Medulla oblongata (tissue), 1 donor: Measurements from ENCODE around the gene DEFB129.
"Not testable (repeated sequence)": the region's sequence is repeated elsewhere in the genome, so short reads cannot be mapped to it uniquely, and the experiment has no call there.

ENCODE experiments used
- DNase-seq: peaks from one replicate; pipeline ENCODE4 v3.0.0-alpha.2; 2015; ENCODE audit errors: extremely low spot score

DEFB129 gene

DNA sequence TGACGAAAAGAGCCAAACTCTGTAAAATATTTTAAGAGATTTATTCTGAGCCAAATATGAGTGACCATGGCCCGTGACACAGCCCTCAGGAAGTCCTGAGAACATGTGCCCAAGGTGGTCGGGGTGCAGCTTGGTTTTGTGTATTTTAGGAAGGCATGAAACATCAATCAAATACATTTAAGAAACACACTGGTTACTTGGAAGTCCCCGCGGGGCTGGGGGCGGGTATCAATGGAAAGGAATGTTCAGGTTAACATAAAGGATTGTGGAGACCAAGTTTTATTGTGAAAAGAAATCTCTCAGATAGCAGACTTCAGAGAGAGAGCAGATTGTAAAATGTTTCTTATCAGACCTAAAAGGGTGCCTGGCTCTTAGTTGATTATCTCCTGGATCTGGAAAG, 26.4 kb downstream of the DEFB129 start:
- DNase-seq, result not testable (repeated sequence)

DNA sequence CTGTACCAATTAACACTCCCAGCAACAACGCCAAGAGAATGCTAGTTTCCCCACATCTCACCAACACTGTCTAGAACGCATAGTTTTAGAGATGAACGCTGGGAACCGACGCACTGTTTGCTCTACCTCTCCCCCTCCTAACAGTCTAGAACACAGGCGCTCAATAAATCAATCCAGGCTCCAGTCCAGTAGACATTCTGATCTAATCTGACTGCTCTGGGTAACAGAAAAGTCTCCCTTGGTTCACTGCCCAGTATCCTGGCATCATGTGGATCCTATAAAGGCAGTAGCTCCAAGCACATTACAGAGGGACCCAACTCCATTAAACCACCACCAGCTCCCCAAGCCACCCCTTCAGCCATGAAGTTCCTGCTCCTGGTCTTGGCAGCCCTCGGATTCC, 30.4 kb downstream of the DEFB129 start, which contains the start of gene DEFB132:
Gene DEFB132, plus strand, starts transcription at position 306 of the 400 bp plus-strand sequence. Its CDS starts 55 bp downstream, at position 361.
- DNase-seq, result no peak

DNA sequence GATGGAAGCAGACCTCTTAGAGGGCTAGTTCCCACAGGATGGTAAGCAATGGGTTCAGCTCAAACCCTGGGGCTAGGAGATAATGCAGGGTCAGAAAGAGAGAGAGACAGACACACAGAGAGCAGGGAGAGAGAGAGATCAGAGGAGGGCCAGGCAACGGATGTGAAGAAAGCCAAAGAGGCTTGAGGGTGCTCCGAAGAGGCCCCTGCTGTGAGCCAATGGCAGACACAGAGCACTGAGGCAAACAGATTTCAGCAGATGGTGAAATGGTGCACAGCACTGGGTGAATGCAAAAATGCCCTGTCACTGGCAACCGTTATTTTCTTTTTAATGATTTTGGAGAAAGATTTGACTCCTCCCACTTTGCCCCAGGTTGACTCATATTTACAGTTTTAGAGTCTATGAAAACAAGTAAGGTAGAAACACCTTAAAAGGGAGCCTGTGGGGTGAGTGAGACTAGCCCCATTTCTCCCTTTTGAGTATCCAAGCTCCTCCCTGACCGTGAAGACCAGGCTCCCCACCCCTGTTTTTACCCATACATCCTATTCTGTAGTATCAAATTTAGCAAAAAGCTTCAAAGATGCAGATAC, 31.3 kb downstream of the DEFB129 start:
- no peak for DNase-seq

DNA sequence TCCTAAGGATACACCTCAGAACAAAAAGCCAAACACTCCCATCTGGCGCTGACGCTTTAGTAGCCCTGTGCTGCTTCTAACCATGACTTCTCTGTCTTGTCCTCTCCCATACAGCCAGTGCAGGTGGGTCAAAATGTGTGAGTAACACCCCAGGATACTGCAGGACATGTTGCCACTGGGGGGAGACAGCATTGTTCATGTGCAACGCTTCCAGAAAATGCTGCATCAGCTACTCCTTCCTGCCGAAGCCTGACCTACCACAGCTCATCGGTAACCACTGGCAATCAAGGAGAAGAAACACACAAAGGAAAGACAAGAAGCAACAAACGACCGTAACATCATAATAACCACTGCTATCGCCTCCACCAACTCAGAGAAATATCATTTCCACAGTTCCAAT, 31.9 kb downstream of the DEFB129 start:
- DNase-seq, result no peak

DNA sequence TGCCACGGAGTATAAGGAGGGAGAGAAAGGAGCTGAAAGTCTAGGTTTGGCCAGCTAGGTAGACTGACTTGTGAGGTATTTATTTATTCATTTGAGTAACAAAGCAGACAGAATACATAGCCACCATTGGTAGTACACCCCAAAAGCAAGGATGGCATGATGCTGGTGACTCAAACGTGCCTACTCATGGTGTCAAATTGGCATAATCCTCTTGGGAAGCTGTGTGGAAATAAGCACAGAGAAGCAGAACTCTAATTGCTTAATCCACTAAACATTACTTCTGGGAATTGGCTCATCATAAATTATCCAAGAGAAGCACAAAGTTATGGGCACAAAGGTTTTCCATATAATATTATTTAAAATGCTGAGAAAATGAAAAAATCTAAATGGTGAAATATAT, 32.9 kb downstream of the DEFB129 start:
- DNase-seq, result no peak

DNA sequence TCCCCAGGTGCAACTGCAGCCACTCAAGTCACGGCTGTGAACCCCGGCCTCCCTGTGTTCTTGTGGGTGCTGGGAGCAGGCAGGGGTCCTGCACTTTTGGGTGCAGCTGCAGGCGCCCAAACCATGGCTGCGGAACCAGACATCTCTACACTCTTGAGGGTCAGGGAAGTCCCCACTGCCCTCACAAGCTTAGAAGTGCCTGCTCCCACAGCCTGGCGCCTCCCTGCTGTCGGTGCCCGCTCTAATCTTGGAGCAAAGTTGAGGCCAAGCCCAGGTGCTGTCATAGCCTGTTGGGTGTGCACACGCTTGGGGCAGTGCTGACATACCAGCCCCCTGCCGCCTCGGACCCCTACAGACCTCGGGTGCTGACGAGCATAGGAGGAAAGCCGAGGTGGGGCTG, 36.6 kb downstream of the DEFB129 start:
- no peak for DNase-seq

DNA sequence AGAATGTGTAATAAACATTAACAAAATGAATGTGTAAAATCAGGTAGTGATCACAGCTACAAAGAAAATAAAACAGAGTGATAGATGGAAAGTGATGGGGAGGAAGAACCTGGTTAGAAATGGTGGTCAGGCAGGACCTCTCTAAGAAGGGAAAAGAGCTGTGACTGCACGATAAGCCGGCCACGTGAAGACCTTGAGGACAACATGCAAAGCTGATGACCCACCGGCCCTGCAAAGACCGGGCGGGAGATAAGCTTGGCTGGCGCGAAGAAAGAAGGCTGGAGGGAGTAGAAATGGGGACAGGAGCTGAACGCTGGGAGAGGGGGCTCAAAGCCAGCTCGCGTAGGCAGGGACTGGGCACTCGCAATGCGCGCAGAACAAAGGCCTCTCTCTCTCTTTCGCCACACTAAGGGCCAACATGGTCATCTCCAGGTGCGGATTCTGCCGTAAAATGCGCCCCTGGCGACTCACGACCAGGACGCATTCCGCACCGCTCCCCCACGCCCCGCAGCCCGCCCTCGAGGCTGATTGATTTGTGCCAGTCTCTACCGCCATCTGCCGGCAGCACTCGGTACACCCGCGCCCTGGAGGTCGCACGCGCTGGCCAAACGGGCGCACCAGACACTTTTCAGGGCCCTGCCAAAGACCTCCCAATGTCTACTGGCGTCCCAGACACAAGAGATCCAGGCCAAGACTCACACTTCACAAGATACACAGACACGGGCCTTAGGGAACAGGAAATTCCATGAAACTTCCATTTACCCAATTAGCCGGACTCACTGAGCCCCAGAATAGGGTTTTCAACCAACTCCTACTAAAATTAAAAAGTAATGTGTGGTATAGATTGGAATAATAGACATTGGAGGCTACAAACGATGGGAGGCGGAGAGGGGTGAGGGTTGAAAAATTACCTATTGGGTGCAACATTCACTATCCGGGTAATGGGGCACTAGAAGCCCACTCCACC, 39.8 kb downstream of the DEFB129 start:
- peak; percentile 75 for DNase-seq

DNA sequence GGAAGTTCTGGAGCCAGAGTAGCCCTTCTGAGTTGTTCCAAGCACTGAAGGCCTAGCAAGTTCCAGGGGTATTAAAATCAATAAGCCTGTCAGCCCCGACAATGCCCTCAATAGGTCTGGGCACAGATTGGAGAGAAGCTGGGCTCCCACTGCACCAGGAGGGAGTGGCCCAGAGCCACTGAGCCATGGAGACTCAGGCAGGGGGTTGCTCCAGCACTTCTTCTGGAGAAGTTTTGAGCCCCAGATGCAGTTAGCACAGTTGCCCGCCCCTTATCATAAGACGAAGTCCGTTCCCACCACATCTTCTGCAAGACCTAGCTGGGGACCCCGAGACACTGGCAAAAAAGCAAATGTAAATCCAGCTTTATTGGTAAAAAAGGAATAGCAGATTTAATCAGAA, 43.5 kb downstream of the DEFB129 start:
- DNase-seq, result no peak

DNA sequence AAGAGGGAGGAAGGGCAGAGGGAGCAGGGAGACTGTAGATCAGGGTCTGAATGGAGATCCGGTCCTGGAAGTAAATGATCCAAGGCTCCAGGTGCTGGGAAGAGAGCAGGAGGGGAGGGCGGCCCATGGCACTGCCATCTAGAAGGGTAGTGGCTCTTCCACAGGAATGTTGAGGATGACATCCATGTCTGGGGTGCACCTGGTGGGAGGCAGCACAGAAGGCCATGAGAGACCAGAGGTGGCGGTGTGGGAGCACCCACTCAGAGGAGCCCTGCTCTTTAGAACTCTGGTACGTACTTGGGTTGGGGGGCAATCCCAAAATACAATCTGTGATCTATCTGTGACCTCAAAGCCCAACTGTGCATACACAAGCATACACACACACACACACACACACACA, 44.0 kb downstream of the DEFB129 start:
- no peak for DNase-seq

DNA sequence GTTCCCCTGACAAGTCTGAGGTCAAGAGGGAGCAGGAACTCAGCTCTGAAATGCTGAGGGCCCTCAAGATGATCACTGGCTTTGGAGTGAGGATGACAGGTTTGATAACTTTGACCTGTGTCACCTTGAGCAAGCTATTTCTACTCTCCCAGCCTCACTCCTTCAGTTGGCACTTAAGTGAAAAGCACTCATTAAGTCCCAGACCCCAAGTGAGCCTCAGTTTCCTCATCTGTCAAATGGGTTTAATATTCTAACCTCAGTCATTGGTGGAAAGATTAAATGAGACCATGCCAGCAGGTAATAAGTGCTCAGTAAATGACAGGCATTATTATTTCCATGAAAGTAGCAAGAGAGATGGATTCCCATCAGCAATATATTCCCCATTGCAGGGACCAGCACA, 44.5 kb downstream of the DEFB129 start:
- no peak for DNase-seq

DNA sequence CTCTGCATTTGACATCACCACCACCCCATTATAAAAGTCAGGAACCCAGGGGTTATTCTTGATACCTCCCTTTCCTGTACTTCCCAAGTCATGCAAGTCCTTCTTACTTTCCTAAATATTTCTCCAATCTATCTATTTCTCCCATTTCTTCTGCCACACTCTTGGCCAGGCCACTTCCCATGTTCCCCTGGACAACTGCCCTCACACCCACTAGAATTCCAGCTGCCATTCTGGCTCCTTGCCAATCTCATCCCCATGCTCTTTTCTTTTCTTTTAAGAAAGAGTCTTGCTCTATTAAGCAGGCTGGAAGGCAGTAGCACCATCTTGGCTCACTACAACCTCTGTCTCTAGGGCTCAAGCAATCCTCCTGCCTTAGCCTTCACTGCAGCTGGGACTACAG, 45.7 kb downstream of the DEFB129 start:
- DNase-seq, result no peak

DNA sequence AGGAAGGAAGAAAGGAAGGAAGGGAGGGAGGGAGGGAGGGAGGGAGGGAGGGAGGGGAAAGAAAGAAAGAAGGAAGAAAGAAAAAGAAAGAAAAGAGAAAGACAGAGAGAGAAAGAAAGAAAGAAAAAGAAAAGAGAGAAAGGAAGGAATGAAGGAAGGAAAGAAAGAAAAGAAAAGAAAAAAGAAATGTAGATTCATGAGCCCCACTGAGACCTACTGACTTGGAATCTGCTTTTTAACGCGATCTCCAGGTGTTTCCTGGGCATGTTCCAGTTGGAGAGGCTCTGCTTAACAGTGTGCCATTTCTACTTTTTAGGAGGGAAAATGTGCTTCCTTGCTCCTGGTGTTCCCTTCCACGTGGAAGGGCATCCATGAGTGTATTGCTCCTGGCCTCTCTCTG, 46.8 kb downstream of the DEFB129 start:
- no peak for DNase-seq

DNA sequence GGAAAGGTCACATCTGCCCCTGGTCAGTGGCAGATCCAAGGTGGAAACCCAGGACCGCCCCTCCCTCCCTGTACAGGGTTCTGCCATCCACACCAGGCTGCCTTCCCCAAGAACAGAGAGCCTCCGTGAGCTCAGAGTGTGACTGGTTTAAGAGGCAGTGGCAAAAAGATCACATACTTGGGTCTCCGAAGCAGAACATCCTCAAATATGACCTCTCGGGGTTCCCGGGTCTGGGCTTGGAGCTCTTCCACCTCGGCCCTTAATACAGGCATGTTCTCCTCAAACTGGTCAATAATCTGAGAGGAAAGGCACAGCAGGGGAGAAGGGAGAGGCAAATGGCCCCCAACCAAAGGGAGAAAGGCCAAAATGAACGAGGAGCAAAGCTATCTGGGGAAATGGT, 48.7 kb downstream of the DEFB129 start:
- DNase-seq, result no peak

DNA sequence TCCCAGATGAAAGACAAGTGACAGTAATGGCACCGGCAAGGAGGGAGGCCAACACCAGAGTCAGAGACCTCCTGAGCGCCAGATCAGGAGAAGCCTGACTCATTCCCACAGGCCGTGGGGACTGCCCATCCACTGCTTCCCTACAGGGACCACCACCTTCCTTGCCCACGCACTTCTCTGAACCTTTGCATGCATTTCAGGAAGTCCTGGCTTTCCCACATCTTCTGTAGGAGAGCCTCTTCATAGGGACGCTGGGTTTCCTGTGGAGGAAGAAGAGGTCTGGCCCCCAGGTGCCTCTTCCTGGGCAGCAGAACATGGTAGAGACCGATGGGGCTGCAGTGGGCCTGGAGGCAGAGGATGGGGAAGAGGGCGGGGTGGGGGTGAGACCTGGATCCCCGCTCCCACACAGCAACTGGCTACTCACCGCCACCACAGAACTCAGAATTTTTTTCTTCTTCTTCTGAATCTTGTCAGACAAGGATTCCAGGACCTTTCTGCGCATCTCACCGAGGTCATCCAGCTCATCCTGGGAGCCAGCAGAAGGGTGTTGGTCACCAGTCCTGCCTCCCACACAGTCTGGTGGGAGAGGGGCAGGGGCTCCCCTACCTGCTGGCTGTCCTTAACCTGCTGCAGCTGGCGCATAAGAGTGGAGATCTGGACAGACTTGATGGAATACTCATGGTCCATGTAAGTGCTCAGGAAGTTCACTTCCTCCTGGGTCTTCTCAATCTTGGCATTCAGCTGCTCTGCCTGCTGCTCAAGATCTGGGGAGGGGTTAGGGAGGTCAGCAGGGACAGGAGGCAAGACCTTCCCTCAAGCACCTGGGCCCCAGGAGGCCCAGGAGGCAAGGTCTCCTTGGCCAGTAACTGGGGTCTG, 49.8 kb downstream of the DEFB129 start:
- DNase-seq, result no peak

DNA sequence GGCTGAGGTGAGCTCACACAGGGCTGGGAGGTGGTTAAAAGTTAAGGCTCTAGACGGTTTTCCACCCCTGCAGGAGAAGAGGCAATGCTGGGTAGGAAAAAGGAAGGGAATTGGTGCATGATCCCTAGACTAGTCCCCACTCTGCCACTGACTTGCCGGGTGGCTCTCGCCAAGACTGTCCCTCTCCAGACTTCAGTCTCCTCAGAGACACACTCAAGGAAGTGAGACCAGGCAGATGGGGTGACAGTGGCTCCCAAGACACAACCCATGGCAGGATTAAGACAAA, 50.4 kb downstream of the DEFB129 start:
- no peak for DNase-seq

DNA sequence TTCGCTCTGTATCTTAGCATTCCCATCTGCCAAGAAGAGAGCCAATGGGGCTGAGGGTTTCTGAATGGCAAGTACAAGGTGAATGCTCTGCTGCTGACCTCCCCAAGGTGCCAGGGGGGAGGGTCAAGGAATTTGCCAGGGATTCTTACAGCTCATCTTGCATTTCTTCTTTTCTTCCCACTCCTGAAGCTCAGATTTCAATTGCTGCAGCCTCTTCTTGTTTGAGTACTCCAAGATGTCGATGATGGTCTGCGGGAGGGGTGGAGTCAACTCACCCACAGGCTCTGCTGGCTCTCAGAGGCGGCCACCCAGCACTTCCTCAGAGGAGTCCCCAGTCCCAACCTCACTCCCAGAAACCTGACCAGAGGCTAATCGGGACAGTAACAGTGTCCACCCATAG, 51.1 kb downstream of the DEFB129 start:
- DNase-seq, result no peak

DNA sequence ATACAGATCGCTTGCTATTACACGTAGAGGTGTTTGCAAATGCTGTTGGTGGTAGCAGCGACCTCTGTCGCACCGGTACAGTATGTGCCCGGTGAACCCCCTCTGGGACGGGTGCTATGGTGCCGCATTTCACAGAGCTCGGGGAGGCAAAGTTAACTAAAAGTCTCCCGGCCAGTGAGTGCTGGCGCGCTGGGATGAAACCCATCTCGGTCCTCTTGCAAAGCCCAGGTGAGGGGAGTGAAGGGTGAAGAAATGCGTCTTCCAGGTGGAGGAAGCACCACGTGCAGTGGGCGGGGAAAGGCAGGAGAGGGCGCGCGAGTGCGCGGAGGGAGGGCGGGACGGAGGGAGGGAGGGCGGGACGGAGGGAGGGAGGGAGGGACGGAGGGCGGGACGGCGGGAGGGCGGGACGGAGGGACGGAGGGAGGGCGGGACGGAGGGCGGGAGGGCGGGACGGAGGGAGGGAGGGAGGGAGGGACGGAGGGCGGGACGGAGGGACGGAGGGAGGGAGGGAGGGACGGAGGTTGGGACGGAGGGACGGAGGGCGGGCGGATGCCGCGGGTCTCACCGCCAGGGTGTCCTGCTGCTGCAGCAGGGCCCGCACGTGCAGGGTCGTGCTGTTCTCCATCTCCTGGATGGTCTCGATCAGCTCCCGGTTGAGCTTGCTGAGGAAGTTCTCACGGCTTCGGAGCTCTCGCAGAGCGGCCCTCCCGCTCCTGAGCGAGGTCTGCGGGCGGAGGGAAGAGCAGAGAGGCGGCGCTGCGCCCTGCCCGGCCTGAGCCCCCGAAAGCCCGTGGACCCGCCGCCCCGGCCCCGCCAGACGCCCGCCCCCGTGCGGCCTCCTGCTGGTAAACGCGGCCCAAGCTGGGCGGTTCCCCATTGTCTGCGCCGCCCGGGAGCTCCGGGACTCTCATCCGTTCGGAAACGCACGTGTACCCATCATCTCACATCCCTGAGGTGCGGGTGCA, 51.8 kb downstream of the DEFB129 start:
- DNase-seq, result no peak
